Mesothelial cell of epicardium (in vitro differentiated cells): ENCODE data around the gene GCK. TPM values are rescaled to one million over a fixed set of nuclear protein-coding genes. Genes with fewer than 3 reads are reported as not detected.

Source experiments
- DNase-seq, 2 experiments: peaks; one replicate each; pipeline ENCODE4 v3.0.0; 2021; ENCODE audit warnings: low spot score in 2 of 2; ENCODE audit not compliant: unreplicated experiment in 2 of 2
- H3K27ac Mint-ChIP-seq: 2 replicates; pipeline ENCODE4 v1.8.0; 2021; ENCODE audit warnings: mixed read lengths
- H3K27me3 Mint-ChIP-seq: 2 replicates; pipeline ENCODE4 v1.8.0; 2021; ENCODE audit warnings: low read depth, mixed read lengths
- H3K36me3 Mint-ChIP-seq: 2 replicates; pipeline ENCODE4 v1.8.0; 2021; ENCODE audit warnings: mixed read lengths
- H3K4me1 Mint-ChIP-seq: 2 replicates; pipeline ENCODE4 v1.8.0; 2021; ENCODE audit warnings: mixed read lengths
- H3K4me3 Mint-ChIP-seq: 2 replicates; pipeline ENCODE4 v1.8.0; 2021; ENCODE audit warnings: mild to moderate bottlenecking, moderate library complexity, mixed read lengths
- H3K9me3 Mint-ChIP-seq: 2 replicates; pipeline ENCODE4 v1.8.0; 2021; ENCODE audit warnings: mixed read lengths
- total RNA-seq: library from RNA; stranded (reverse); gene quantifications from 3 replicates; pipeline ENCODE4 v1.2.1, GENCODE V29; 2021
- TF ChIP-seq, protein P1 (sequence below): fragments of 200-600 bp; sonication (generic); IDR thresholded peaks from one replicate; pipeline ENCODE4 v1.5.0; 2021; ENCODE audit warnings: antibody characterized with exemption; ENCODE audit not compliant: unreplicated experiment

Gene GCK
- total RNA-seq, 1 donor from 2014 or later = 1.5 TPM

DNA sequence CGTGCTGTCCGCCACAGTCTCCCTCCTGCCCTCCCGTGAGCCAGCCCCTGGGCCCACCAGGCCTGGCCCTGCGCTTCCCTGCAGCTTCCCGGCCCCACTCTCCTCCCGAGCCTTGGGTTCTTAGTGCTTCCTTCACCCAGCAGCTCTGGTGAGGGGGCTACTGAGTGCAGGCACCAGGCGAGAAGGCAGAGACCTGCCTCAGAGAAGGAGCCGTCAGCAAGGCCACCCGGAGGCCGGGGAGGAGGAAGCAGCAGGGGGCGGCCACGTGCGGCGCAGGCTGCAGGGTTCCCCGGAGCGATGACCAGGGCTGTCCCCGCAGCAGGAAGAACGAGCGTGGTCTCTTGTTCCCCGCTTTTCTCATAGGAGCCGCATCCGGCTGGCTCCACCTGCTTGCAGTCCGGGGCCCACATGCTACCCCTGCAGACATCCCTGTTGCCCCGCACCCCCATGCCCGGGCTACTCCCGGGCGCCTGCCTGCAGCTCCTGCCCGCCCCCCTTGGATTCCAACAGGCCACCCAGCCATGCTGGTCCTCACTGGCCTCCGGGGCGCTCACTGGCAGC is 32.1 kb upstream of the GCK start:
- peaks cover 8% of the 10 kb centered on the region for H3K4me1 Mint-ChIP-seq
- no peak for DNase-seq
- no peak overlapping the region for H3K27ac Mint-ChIP-seq
- H3K4me3 Mint-ChIP-seq = no peak overlapping the region
- no peaks in the 10 kb centered on the region for H3K9me3 Mint-ChIP-seq
- no peaks in the 10 kb centered on the region for H3K36me3 Mint-ChIP-seq
- TF ChIP-seq, protein P1, sequence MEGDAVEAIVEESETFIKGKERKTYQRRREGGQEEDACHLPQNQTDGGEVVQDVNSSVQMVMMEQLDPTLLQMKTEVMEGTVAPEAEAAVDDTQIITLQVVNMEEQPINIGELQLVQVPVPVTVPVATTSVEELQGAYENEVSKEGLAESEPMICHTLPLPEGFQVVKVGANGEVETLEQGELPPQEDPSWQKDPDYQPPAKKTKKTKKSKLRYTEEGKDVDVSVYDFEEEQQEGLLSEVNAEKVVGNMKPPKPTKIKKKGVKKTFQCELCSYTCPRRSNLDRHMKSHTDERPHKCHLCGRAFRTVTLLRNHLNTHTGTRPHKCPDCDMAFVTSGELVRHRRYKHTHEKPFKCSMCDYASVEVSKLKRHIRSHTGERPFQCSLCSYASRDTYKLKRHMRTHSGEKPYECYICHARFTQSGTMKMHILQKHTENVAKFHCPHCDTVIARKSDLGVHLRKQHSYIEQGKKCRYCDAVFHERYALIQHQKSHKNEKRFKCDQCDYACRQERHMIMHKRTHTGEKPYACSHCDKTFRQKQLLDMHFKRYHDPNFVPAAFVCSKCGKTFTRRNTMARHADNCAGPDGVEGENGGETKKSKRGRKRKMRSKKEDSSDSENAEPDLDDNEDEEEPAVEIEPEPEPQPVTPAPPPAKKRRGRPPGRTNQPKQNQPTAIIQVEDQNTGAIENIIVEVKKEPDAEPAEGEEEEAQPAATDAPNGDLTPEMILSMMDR = no peak
- H3K27me3 Mint-ChIP-seq = peaks cover 4% of the 10 kb centered on the region

DNA sequence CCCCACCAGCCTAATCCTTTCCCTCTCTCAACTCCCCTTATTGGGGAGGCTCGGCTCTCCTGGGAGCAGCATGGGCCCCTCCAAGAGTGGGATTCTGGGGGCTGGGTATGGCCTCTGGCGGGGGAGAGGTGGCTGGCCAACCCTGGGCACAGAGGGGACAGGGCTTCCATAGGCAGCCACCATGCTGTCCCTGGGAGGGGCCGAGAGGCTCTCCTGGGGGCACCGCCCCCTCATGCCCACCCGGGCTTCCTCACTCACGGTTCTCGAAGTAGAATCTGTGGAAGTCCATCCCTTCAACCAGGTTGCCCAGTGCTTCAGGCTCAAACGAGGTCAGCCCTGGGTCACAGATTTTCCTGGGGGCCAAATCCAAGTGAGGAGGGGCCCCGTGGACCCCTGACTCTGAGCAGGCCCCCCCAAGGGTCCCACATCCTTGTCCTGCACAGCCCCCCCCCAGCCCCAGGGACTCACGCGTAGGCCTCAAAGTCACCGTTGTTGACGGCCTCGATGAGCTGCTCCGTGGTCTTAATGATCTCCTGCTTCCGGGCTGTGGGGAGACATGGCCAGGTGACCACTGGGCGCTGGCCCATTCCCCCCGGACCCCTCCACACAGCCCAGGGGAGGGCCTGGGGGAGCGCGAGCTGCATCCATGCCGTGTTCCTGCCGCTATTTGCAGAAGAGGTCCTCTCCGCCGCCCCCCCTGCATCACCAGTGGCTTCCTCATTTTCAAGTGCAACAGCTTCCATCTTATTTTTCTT is 31.3 kb upstream of the GCK start:
- TF ChIP-seq, protein P1 = no peak
- H3K9me3 Mint-ChIP-seq = no peaks in the 10 kb centered on the region
- no peak overlapping the region for H3K27ac Mint-ChIP-seq
- no peak overlapping the region for H3K4me3 Mint-ChIP-seq
- no peaks in the 10 kb centered on the region for H3K36me3 Mint-ChIP-seq
- H3K27me3 Mint-ChIP-seq = no peaks in the 10 kb centered on the region
- peaks cover 8% of the 10 kb centered on the region for H3K4me1 Mint-ChIP-seq
- DNase-seq = no peak

DNA sequence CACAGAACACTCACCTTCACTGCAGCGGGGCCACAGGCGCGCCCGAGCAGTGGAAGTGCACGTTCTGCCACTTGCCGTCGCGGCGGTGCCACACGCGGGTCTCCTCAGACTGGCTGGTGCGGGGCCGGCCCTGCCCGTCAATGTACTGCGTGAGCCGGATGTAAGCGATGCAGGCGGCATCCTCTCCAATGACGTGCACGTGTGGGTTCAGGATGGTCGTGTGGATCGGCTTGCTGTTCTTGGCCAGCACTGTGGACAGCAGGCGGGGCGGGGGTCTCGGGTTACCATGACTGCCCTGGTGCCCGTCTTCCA is 30.8 kb upstream of the GCK start:
- no peaks in the 10 kb centered on the region for H3K9me3 Mint-ChIP-seq
- no peaks in the 10 kb centered on the region for H3K36me3 Mint-ChIP-seq
- H3K4me1 Mint-ChIP-seq = peaks cover 8% of the 10 kb centered on the region
- no peak overlapping the region for H3K27ac Mint-ChIP-seq
- peak in 1 of 2 experiments; percentile 12 for DNase-seq
- TF ChIP-seq, protein P1 = no peak
- H3K27me3 Mint-ChIP-seq = no peaks in the 10 kb centered on the region
- H3K4me3 Mint-ChIP-seq = no peak overlapping the region

DNA sequence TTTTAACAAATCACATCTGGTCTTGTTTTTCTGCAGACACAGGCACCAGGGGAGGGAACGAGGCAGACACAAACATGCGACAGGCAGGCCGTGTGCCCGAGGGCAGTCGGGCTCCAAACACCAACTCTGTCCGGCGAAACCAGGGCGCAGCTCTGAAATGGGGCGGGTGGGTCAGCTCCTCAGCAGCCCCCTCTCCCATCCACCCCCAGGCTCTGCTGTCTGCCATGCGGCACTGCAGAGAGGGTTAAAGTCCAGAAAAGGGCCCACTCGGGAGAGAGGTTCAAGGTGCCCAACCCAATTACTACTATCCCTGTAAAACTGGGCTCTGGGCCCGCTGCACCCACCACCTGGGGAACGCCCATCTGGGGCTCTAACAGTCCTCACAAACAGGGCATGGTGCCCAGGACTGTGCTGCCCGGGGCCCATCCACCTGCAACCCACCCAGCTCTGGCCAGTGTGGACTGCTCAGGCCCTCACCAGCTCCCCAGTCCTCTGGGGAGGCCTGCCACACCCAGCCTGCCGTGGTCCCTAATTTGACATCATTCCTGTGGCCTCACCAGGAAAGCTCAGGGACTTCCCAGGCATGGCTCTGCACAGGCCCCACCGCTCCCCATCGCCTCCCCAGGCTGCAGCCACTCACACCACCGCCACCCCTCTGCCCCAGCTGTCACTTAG is 30.3 kb upstream of the GCK start:
- peaks cover 9% of the 10 kb centered on the region for H3K4me1 Mint-ChIP-seq
- TF ChIP-seq, protein P1 = no peak
- H3K36me3 Mint-ChIP-seq = no peaks in the 10 kb centered on the region

DNA sequence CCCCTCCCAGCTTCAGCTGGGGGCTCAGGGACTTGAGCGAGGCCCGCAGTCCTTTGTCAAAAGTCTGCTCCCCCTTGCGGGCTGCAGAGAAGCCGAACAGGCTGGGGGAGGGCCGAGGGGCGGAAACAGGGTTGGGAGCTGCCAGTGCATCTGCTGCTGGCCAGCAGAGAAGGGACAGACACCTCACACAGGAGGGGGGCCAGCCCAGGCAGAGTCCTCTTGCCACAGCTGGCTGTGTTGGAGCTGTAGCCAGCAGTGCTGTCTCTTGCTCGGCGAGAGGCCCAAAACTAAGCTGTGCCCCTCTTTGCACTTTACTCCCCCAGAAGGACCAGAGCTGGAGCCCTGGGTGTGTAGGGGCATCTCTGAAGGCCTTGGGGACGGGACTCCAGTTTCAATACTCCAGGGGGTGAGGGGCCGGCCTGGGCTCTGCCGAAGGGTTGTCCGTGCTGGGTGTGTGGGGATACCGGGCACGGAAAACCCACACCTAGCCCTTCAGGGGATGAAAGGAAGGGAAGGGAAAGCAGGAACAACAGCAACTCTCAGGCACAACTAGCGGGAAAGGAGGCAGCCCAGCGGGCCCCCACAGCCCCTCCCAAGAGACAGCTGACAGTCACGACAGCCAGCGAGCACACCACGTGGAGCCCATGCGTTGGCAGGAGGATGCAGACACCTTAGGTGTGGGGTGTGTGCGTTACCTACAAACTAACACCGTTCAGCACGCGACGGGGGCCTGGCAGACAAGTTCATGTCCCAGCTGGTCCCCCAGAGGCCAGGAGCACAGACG is 29.4 kb upstream of the GCK start:
- Mint-ChIP-seq H3K4me1 (peaks cover 10% of the 10 kb centered on the region), H3K36me3 (no peaks in the 10 kb centered on the region), H3K9me3 (no peaks in the 10 kb centered on the region), H3K27me3 (no peaks in the 10 kb centered on the region), H3K4me3 (peak overlapping the region; percentile 8), H3K27ac (peak overlapping the region; percentile 31)
- TF ChIP-seq, protein P1 = no peak
- peak in 1 of 2 experiments; percentile 21 for DNase-seq

More for the DNA sequence above, 30.3 kb upstream of the GCK start:
- no peak overlapping the region for H3K4me3 Mint-ChIP-seq
- no peaks in the 10 kb centered on the region for H3K9me3 Mint-ChIP-seq
- DNase-seq = peak in 1 of 2 experiments; percentile 8
- no peaks in the 10 kb centered on the region for H3K27me3 Mint-ChIP-seq
- no peak overlapping the region for H3K27ac Mint-ChIP-seq
